B cell (primary cell): ENCODE results near the gene TBATA. TPM values are rescaled to one million over a fixed set of nuclear protein-coding genes. Genes with fewer than 3 reads are reported as not detected.
"Not testable (repeated sequence)": the region's sequence is repeated elsewhere in the genome, so short reads cannot be mapped to it uniquely, and the experiment has no call there.

Source experiments
- ATAC-seq: fragments of 200-7000 bp; cut with Tn5 transposase; one replicate; pipeline ENCODE4 v1.10.0; 2021; ENCODE audit warnings: low read depth, mild to moderate bottlenecking, moderate number of reproducible peaks, moderate library complexity
- CTCF ChIA-PET: fragments of 350-600 bp; sonication (Branson Sonifier 250); formaldehyde crosslinking; loops from one replicate; lab custom pipeline; 2021; ENCODE audit warnings: antibody characterized with exemption, inconsistent platforms; lab: Charles Lee
- POLR2A ChIA-PET: fragments of 350-600 bp; sonication (Branson Sonifier 250); formaldehyde crosslinking; loops from one replicate; lab custom pipeline; 2021; ENCODE audit warnings: antibody characterized with exemption; lab: Charles Lee
- DNase-seq: peaks from one replicate; pipeline ENCODE4 v3.0.0; 2013
- H2AFZ ChIP-seq: 2 replicates; pipeline ENCODE4 v1.6.1; 2012; ENCODE audit warnings: mild to moderate bottlenecking, low read depth, low read length; ENCODE audit not compliant: insufficient read depth, poor library complexity, severe bottlenecking
- H3K27ac ChIP-seq, 2 donors: 1 replicate in 1 of 2; 2 replicates in 1 of 2; pipeline ENCODE4 v1.5.1; 2012 to 2013; ENCODE audit warnings: low read length in 2 of 2, mild to moderate bottlenecking in 2 of 2, moderate library complexity in 1 of 2
- H3K27me3 ChIP-seq, 4 experiments: fragments of 200-600 bp in 1 of 4; sonication (generic) in 1 of 4; replicated peaks in 1 of 4; 1 replicate in 2 of 4; 2 replicates in 2 of 4; pipeline versions ENCODE4 v1.6.1 to v1.7.0; 2013 to 2016; ENCODE audit warnings: low read length in 3 of 4, mild to moderate bottlenecking in 2 of 4, mixed read lengths in 1 of 4, moderate library complexity in 1 of 4; ENCODE audit not compliant: insufficient read depth in 4 of 4, control insufficient read depth in 3 of 4; ENCODE audit errors: control extremely low read depth in 1 of 4
- H3K36me3 ChIP-seq, 2 experiments: replicated peaks in 1 of 2; 1 replicate in 1 of 2; 2 replicates in 1 of 2; pipeline versions ENCODE4 v1.6.1 to v1.7.1; 2013; ENCODE audit warnings: low read length in 1 of 2; ENCODE audit not compliant: insufficient read depth in 2 of 2, control insufficient read depth in 1 of 2; ENCODE audit errors: control extremely low read depth in 1 of 2, extremely low read depth in 1 of 2
- H3K4me1 ChIP-seq, 2 donors: fragments of 200-600 bp in 1 of 2; sonication (generic) in 1 of 2; 1 replicate in 1 of 2; 2 replicates in 1 of 2; pipeline versions ENCODE4 v1.5.1 to v1.6.1; 2013 to 2017; ENCODE audit warnings: low read length in 2 of 2; ENCODE audit not compliant: control insufficient read depth in 2 of 2, insufficient read depth in 2 of 2
- H3K4me2 ChIP-seq: replicated peaks from 2 replicates; pipeline ENCODE3; 2012; ENCODE audit warnings: mild to moderate bottlenecking, low read depth, low read length; ENCODE audit not compliant: poor library complexity, severe bottlenecking
- H3K4me3 ChIP-seq, 5 experiments: fragments of 200-600 bp in 1 of 5; sonication (generic) in 1 of 5; 1 replicate in 3 of 5; 2 replicates in 2 of 5; pipeline versions ENCODE4 v1.5.1 to v1.7.0; 2011 to 2016; ENCODE audit warnings: low read length in 4 of 5, mild to moderate bottlenecking in 4 of 5, low read depth in 2 of 5, control low read depth in 1 of 5, moderate library complexity in 1 of 5; ENCODE audit not compliant: insufficient read depth in 1 of 5; ENCODE audit errors: control extremely low read depth in 1 of 5, extremely low read depth in 1 of 5
- H3K79me2 ChIP-seq: fragments of 200-600 bp; sonication (generic); one replicate; pipeline ENCODE4 v1.6.0; 2016; ENCODE audit warnings: low read length; ENCODE audit not compliant: control insufficient read depth, insufficient read depth
- H3K9ac ChIP-seq: fragments of 200-600 bp; sonication (generic); 2 replicates; pipeline ENCODE4 v1.6.1; 2017; ENCODE audit warnings: mild to moderate bottlenecking, low read length, moderate library complexity
- H3K9me3 ChIP-seq, 3 donors: one replicate each; pipeline versions ENCODE4 v1.6.1 to v1.7.1; 2013; ENCODE audit warnings: low read length in 2 of 3; ENCODE audit not compliant: control insufficient read depth in 2 of 3, insufficient read depth in 1 of 3; ENCODE audit errors: control extremely low read depth in 1 of 3
- H4K20me1 ChIP-seq: 2 replicates; pipeline ENCODE4 v1.6.0; 2012; ENCODE audit warnings: mild to moderate bottlenecking, low read length; ENCODE audit not compliant: insufficient read depth, control insufficient read depth, poor library complexity, severe bottlenecking
- H3K27ac Mint-ChIP-seq: one replicate; pipeline ENCODE4 v1.8.0; 2021; ENCODE audit warnings: mixed read lengths
- H3K27me3 Mint-ChIP-seq: one replicate; pipeline ENCODE4 v1.8.0; 2021; ENCODE audit warnings: mixed read lengths
- H3K4me1 Mint-ChIP-seq: one replicate; pipeline ENCODE4 v1.8.0; 2021; ENCODE audit warnings: mixed read lengths
- H3K4me3 Mint-ChIP-seq: one replicate; pipeline ENCODE4 v1.8.0; 2021; ENCODE audit warnings: mixed read lengths
- H3K9me3 Mint-ChIP-seq: one replicate; pipeline ENCODE4 v1.8.0; 2022; ENCODE audit warnings: mixed read lengths; ENCODE audit not compliant: insufficient read depth
- CTCF ChIP-seq: fragments of 200-600 bp; IDR thresholded peaks from one replicate; pipeline ENCODE4 v1.8.0; 2022; ENCODE audit warnings: antibody characterized with exemption, mild to moderate bottlenecking
- EZH2 ChIP-seq: IDR thresholded peaks from 2 replicates; pipeline ENCODE4 v1.6.1; 2012; ENCODE audit warnings: borderline replicate concordance, low read depth, mild to moderate bottlenecking, moderate library complexity, low read length; ENCODE audit not compliant: insufficient read depth, poor library complexity, severe bottlenecking
- WGBS: methylation state at CpG from one replicate; pipeline ENCODE4 v1.1.5; 2013; ENCODE audit warnings: missing lambda C conversion rate; ENCODE audit not compliant: insufficient coverage; 5-methylcytosine and 5-hydroxymethylcytosine counted together
- intact Hi-C: fragments of 100-400 bp; cut with micrococcal nuclease; formaldehyde crosslinking; loops from one replicate; pipeline ENCODE4 v1.10.0; 2022
- polyA plus RNA-seq: library from polyadenylated mRNA; depleted of rRNA; stranded (reverse); fragments of >200 nt; gene quantifications from 2 replicates; pipeline ENCODE4 v1.2.3, GENCODE V29; 2012
- total RNA-seq, 2 donors: library from RNA; stranded (reverse); fragments of 120-200 nt in 1 of 2; gene quantifications; 1 replicate in 1 of 2; 2 replicates in 1 of 2; pipeline versions ENCODE4 v1.2.3 to v1.2.4, GENCODE V29; 2013 to 2022

The TBATA gene
- total and polyA plus RNA-seq, 2 donors (not counting 1 experiment from before 2014, with no cell fraction given): not detected

DNA sequence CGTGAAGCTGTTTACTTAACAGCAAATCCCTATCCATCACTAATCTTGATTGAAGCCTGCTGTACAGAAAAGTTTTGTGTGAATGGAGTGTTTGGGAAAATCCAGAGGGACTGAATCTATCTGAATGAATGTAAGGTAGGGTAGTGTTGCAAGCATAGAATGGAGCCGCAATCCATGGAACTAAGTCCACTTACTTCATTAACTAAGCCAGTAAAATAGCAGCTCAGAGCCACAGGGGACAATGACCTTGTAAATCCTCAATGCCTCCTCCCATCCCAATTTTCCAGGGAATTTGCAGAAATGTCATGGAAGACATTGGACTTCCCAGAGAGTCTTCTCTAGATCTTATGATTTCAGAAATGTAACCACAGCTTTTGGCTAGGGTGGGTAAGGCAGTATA is 15.2 kb downstream of the TBATA start:
- POLR2A ChIA-PET: no interaction called here
- H3K36me3 ChIP-seq: no peaks in the 10 kb centered on the region
- no peaks in the 10 kb centered on the region for H4K20me1 ChIP-seq
- ATAC-seq: no peak
- intact Hi-C loops: no loop called here
- Mint-ChIP-seq H3K4me1 (no peaks in the 10 kb centered on the region), H3K9me3 (peaks cover 11% of the 10 kb centered on the region), H3K4me3 (no peak overlapping the region), H3K27ac (no peak overlapping the region), H3K27me3 (peaks cover 7% of the 10 kb centered on the region)
- DNase-seq: no peak
- TF ChIP-seq EZH2 (no peak), CTCF (no peak)
- no CpG with 5 or more reads among the region's 2 CpGs for WGBS
- H3K9ac ChIP-seq: no peak overlapping the region
- no peak overlapping the region for H2AFZ ChIP-seq
- no peak overlapping the region for H3K4me2 ChIP-seq
- CTCF ChIA-PET: interaction anchor here (1.6 kb wide), 1 partner anchor 12 kb away, joined by 5 read pairs; no protein-coding TSS in a partner anchor
- peaks cover 0 to 8% (median 8%) of the 10 kb centered on the region in 3 donors for H3K9me3 ChIP-seq
- no peak overlapping the region for H3K4me3 ChIP-seq
- no peak overlapping the region for H3K27ac ChIP-seq
- no peaks in the 10 kb centered on the region for H3K4me1 ChIP-seq
- H3K79me2 ChIP-seq: no peaks in the 10 kb centered on the region
- no peaks in the 10 kb centered on the region for H3K27me3 ChIP-seq

DNA sequence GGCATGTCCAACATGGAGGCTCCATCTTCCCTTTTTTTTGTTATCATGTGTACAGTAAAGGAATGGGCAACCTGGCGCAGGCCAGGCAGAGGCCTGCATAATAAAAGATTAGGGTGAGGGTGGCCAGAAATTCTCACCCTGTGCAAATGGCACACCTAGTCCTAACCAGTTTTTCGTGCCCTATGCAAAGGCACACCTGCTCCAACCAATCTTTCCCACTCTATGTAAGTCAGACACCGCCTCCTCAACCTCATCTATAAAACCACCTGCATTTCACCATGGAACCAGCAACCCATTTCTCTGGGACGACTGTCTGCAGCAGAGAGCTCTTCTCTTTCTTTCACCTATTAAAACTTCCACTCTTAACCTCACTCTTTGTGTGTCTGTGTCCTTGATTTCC is 16.1 kb downstream of the TBATA start:
- intact Hi-C loops: no loop called here
- H4K20me1 ChIP-seq: no peaks in the 10 kb centered on the region
- ChIA-PET POLR2A (no interaction called here), CTCF (no interaction called here)
- no peaks in the 10 kb centered on the region for H3K4me1 Mint-ChIP-seq
- H3K9me3 Mint-ChIP-seq: peaks cover 11% of the 10 kb centered on the region
- no peak for TF ChIP-seq CTCF
- DNase-seq (no peak), ATAC-seq (no peak)
- H3K36me3 ChIP-seq: no peaks in the 10 kb centered on the region
- H2AFZ ChIP-seq: no peak overlapping the region
- H3K27ac Mint-ChIP-seq: no peak overlapping the region
- H3K27ac ChIP-seq: no peak overlapping the region
- H3K4me3 Mint-ChIP-seq: no peak overlapping the region
- H3K27me3 Mint-ChIP-seq: peaks cover 8% of the 10 kb centered on the region
- H3K9ac ChIP-seq: no peak overlapping the region
- no peak overlapping the region for H3K4me2 ChIP-seq
- no peaks in the 10 kb centered on the region for H3K79me2 ChIP-seq
- 71% methylated on average over 3 of the region's 4 CpGs for WGBS
- H3K4me1 ChIP-seq: no peaks in the 10 kb centered on the region
- H3K27me3 ChIP-seq: no peaks in the 10 kb centered on the region
- H3K9me3 ChIP-seq: peaks cover 0 to 8% (median 8%) of the 10 kb centered on the region in 3 donors
- H3K4me3 ChIP-seq: no peak overlapping the region

GRCh38 chr10:70768026-70768685 is 17.0 kb downstream of the TBATA start:
- ATAC-seq, H3K4me3 Mint-ChIP-seq, CTCF ChIA-PET, DNase-seq, H3K9ac ChIP-seq, H3K4me1 ChIP-seq, H3K9me3 ChIP-seq, H3K27ac ChIP-seq, POLR2A ChIA-PET, H4K20me1 ChIP-seq, H3K27me3 ChIP-seq, H3K27ac Mint-ChIP-seq, H3K4me1 Mint-ChIP-seq, H3K4me2 ChIP-seq, H2AFZ ChIP-seq, H3K79me2 ChIP-seq, intact Hi-C loops, H3K27me3 Mint-ChIP-seq, H3K36me3 ChIP-seq, H3K4me3 ChIP-seq: not testable (repeated sequence)
- WGBS: 100% methylated on average over 1 of the region's 6 CpGs
- H3K9me3 Mint-ChIP-seq: peaks cover 11% of the 10 kb centered on the region
